Measurements from ENCODE around the gene TBC1D2B.
"Not testable (repeated sequence)": the region's sequence is repeated elsewhere in the genome, so short reads cannot be mapped to it uniquely, and the experiment has no call there.

The TBC1D2B gene

GRCh38 chr15:77984446-77984861 is 93.1 kb downstream of the TBC1D2B start:
- no peak for DNase-seq

GRCh38 chr15:77983708-77984445 is 93.6 kb downstream of the TBC1D2B start:
- no peak for DNase-seq

GRCh38 chr15:77983091-77983707 is 94.3 kb downstream of the TBC1D2B start:
- no peak for DNase-seq

- DNase-seq: no peak
These were observed 95.4 kb downstream of the TBC1D2B start for GRCh38 chr15:77982127-77982490.

- no peak for DNase-seq
These were observed 96.0 kb downstream of the TBC1D2B start for GRCh38 chr15:77981281-77982126.

- not testable (repeated sequence) for DNase-seq
These were observed 96.8 kb downstream of the TBC1D2B start for GRCh38 chr15:77980674-77981073.

- no peak for DNase-seq
These were observed 97.4 kb downstream of the TBC1D2B start for GRCh38 chr15:77980098-77980497.

GRCh38 chr15:77979157-77979556 is 98.4 kb downstream of the TBC1D2B start:
- DNase-seq: not testable (repeated sequence)

GRCh38 chr15:77978759-77979145 is 98.8 kb downstream of the TBC1D2B start:
- not testable (repeated sequence) for DNase-seq

GRCh38 chr15:77977903-77978758 is 99.4 kb downstream of the TBC1D2B start:
- not testable (repeated sequence) for DNase-seq

- DNase-seq: not testable (repeated sequence)
These were observed 100.6 kb downstream of the TBC1D2B start for GRCh38 chr15:77976760-77977525.

- DNase-seq: not testable (repeated sequence)
These were observed 101.4 kb downstream of the TBC1D2B start for GRCh38 chr15:77976095-77976450.

GRCh38 chr15:77975332-77976094 is 102.0 kb downstream of the TBC1D2B start:
- no peak for DNase-seq

GRCh38 chr15:77974416-77975331 is 102.8 kb downstream of the TBC1D2B start:
- no peak for DNase-seq

GRCh38 chr15:77974098-77974414 is 103.5 kb downstream of the TBC1D2B start:
- DNase-seq: no peak

- not testable (repeated sequence) for DNase-seq
These were observed 104.0 kb downstream of the TBC1D2B start for GRCh38 chr15:77973273-77974097.

GRCh38 chr15:77972706-77973105 is 104.8 kb downstream of the TBC1D2B start:
- not testable (repeated sequence) for DNase-seq

GRCh38 chr15:77971875-77972274 is 105.6 kb downstream of the TBC1D2B start:
- DNase-seq: not testable (repeated sequence)

- not testable (repeated sequence) for DNase-seq
These were observed 106.6 kb downstream of the TBC1D2B start for GRCh38 chr15:77970813-77971360.

Measured in activated naive CD4-positive, alpha-beta T cell treated with Interleukin-2 at 50 U/mL for 16 hours (primary cell).